PC-3 (cell line): Measurements from ENCODE around the gene ZDHHC6. TPM values are rescaled to one million over a fixed set of nuclear protein-coding genes. Genes with fewer than 3 reads are reported as not detected.

Experiments
- ATAC-seq: fragments of 200-7000 bp; cut with Tn5 transposase; 2 replicates; pipeline ENCODE4 v1.9.1; 2020; ENCODE audit warnings: mild to moderate bottlenecking, moderate library complexity
- BruUV-seq: library from RNA; stranded (reverse); fragments of 400-500 nt; replicated peaks from 2 replicates; lab custom pipeline; 2021; lab: Mats Ljungman, UMichigan
- CTCF ChIA-PET: fragments of 300-600 bp; sonication (Branson Sonifier 250); formaldehyde crosslinking; loops from one replicate; lab custom pipeline; 2022; ENCODE audit warnings: antibody characterized with exemption; lab: Charles Lee
- POLR2A ChIA-PET: fragments of 300-600 bp; sonication (Branson Sonifier 250); formaldehyde crosslinking; loops from one replicate; lab custom pipeline; 2022; ENCODE audit warnings: antibody characterized with exemption; ENCODE audit not compliant: unreplicated experiment; lab: Charles Lee
- DNase-seq: peaks from one replicate; pipeline ENCODE4 v3.0.0-alpha.2; 2015
- H2AFZ ChIP-seq: fragments of 300-600 bp; sonication (generic); 2 replicates; pipeline ENCODE4 v1.6.0; 2016; ENCODE audit warnings: antibody characterized with exemption, low read length
- H3F3A ChIP-seq: fragments of 300-600 bp; sonication (generic); one replicate; pipeline ENCODE4 v1.6.0; 2017; ENCODE audit warnings: antibody characterized with exemption, low read length, control low read depth, mild to moderate bottlenecking; ENCODE audit not compliant: unreplicated experiment
- H3K27ac ChIP-seq: fragments of 300-600 bp; sonication (generic); 2 replicates; pipeline ENCODE4 v1.5.1; 2016; ENCODE audit warnings: mild to moderate bottlenecking, low read length
- H3K27me3 ChIP-seq: fragments of 300-600 bp; sonication (generic); 2 replicates; pipeline ENCODE4 v1.6.1; 2016; ENCODE audit warnings: low read length, mixed read lengths
- H3K36me3 ChIP-seq: fragments of 300-600 bp; sonication (generic); 2 replicates; pipeline ENCODE4 v1.6.1; 2016; ENCODE audit warnings: low read depth, mixed run types, low read length, mixed read lengths
- H3K4me1 ChIP-seq: fragments of 300-600 bp; sonication (generic); 2 replicates; pipeline ENCODE4 v1.5.1; 2016; ENCODE audit warnings: low read length; ENCODE audit not compliant: insufficient read depth
- H3K4me2 ChIP-seq: fragments of 300-600 bp; sonication (generic); 2 replicates; pipeline ENCODE4 v1.6.0; 2016; ENCODE audit warnings: low read length
- H3K4me3 ChIP-seq: fragments of 300-600 bp; sonication (generic); 2 replicates; pipeline ENCODE4 v1.5.1; 2016; ENCODE audit warnings: mild to moderate bottlenecking, low read length, mixed read lengths
- H3K79me2 ChIP-seq: fragments of 300-600 bp; sonication (generic); 2 replicates; pipeline ENCODE4 v1.6.1; 2017; ENCODE audit warnings: low read length, mixed read lengths
- H3K9ac ChIP-seq: fragments of 300-600 bp; sonication (generic); 2 replicates; pipeline ENCODE4 v1.6.0; 2016; ENCODE audit warnings: mild to moderate bottlenecking, low read length
- H3K9me2 ChIP-seq: fragments of 300-600 bp; sonication (generic); replicated peaks from 2 replicates; pipeline ENCODE4 v1.6.1; 2016; ENCODE audit warnings: mixed run types, low read length, mixed read lengths
- H3K9me3 ChIP-seq: fragments of 300-600 bp; sonication (generic); 2 replicates; pipeline ENCODE4 v1.6.1; 2016; ENCODE audit warnings: low read length, mixed read lengths
- H4K20me1 ChIP-seq: fragments of 300-600 bp; sonication (generic); 2 replicates; pipeline ENCODE4 v1.6.1; 2016; ENCODE audit warnings: low read length, mixed read lengths
- CTCF ChIP-seq: fragments of 300-600 bp; sonication (generic); conservative IDR thresholded peaks from 2 replicates; pipeline ENCODE4 v1.5.1; 2017; ENCODE audit warnings: antibody characterized with exemption, low read depth, mild to moderate bottlenecking, low read length
- EZH2 ChIP-seq: fragments of 300-600 bp; sonication (generic); IDR thresholded peaks from one replicate; pipeline ENCODE4 v1.6.1; 2017; ENCODE audit warnings: antibody characterized with exemption, mild to moderate bottlenecking, low read length; ENCODE audit not compliant: unreplicated experiment
- EZH2phosphoT487 ChIP-seq: fragments of 300-600 bp; sonication (generic); IDR thresholded peaks from 2 replicates; pipeline ENCODE4 v1.6.1; 2018; ENCODE audit warnings: mild to moderate bottlenecking, antibody characterized with exemption, low read length, borderline replicate concordance
- intact Hi-C: fragments of 100-400 bp; cut with micrococcal nuclease; formaldehyde crosslinking; loops from 2 replicates; pipeline ENCODE4 v1.9.0; 2023
- total RNA-seq: library from RNA; depleted of rRNA; stranded (reverse); fragments of >200 nt; gene quantifications from 2 replicates; pipeline ENCODE4 v1.2.3, GENCODE V29; 2014

ZDHHC6 gene
- total RNA-seq, 1 experiment from 2014 or later, result 17.7 TPM

- TSS peak; percentile 45 for BruUV-seq
- peaks cover 11% of the 10 kb centered on the region for H3K4me1 ChIP-seq
- H3K27me3 ChIP-seq, result no peaks in the 10 kb centered on the region
- TF ChIP-seq EZH2 (no peak), CTCF (no peak), EZH2phosphoT487 (no peak)
- H3K4me3 ChIP-seq, result peak overlapping the region; percentile 98
- peaks cover 51% of the 10 kb centered on the region for H3K79me2 ChIP-seq
- H3F3A ChIP-seq, result no peaks in the 10 kb centered on the region
- no peak for DNase-seq
- no peaks in the 10 kb centered on the region for H3K9me2 ChIP-seq
- H4K20me1 ChIP-seq, result no peaks in the 10 kb centered on the region
- H3K9me3 ChIP-seq, result no peaks in the 10 kb centered on the region
- H3K4me2 ChIP-seq, result peak overlapping the region; percentile 95
- ChIA-PET CTCF (interaction anchor here (0.6 kb wide), 1 partner anchor 27 kb away, joined by 3 read pairs; no protein-coding TSS in a partner anchor), POLR2A (no interaction called here)
- intact Hi-C loops, result no loop called here
- peak overlapping the region; percentile 71 for H3K27ac ChIP-seq
- peak; percentile 37; the same call in 1 of the 2 replicates for ATAC-seq
- peaks cover 20% of the 10 kb centered on the region for H3K36me3 ChIP-seq
- peak overlapping the region; percentile 93 for H2AFZ ChIP-seq
- peak overlapping the region; percentile 93 for H3K9ac ChIP-seq
Measured at GRCh38 chr10:112446055-112446854, 459 bp downstream of the ZDHHC6 start.

GRCh38 chr10:112442063-112442462 is 4.7 kb downstream of the ZDHHC6 start:
- ATAC-seq (no peak), DNase-seq (no peak)
- no peak overlapping the region for H2AFZ ChIP-seq
- no peak overlapping the region for H3K9ac ChIP-seq
- H3K9me2 ChIP-seq, result no peaks in the 10 kb centered on the region
- ChIA-PET CTCF (no interaction called here), POLR2A (no interaction called here)
- no peak overlapping the region for H3K4me3 ChIP-seq
- no peaks in the 10 kb centered on the region for H3F3A ChIP-seq
- no peak for TF ChIP-seq CTCF
- no peak for TF ChIP-seq EZH2
- no peak for TF ChIP-seq EZH2phosphoT487
- no TSS peak for BruUV-seq
- no peak overlapping the region for H3K27ac ChIP-seq
- peaks cover 24% of the 10 kb centered on the region for H3K79me2 ChIP-seq
- peaks cover 7% of the 10 kb centered on the region for H3K4me1 ChIP-seq
- no peak overlapping the region for H3K4me2 ChIP-seq
- no peaks in the 10 kb centered on the region for H4K20me1 ChIP-seq
- H3K36me3 ChIP-seq, result peaks cover 22% of the 10 kb centered on the region
- no peaks in the 10 kb centered on the region for H3K9me3 ChIP-seq
- intact Hi-C loops, result no loop called here
- no peaks in the 10 kb centered on the region for H3K27me3 ChIP-seq

- H3K27ac ChIP-seq, result no peak overlapping the region
- no peaks in the 10 kb centered on the region for H3F3A ChIP-seq
- H3K79me2 ChIP-seq, result peaks cover 22% of the 10 kb centered on the region
- POLR2A ChIA-PET, result no interaction called here
- H3K9me3 ChIP-seq, result no peaks in the 10 kb centered on the region
- no peak overlapping the region for H3K9ac ChIP-seq
- TF ChIP-seq CTCF, result no peak
- TF ChIP-seq EZH2phosphoT487, result no peak
- TF ChIP-seq EZH2, result no peak
- DNase-seq (no peak), ATAC-seq (no peak)
- H3K4me3 ChIP-seq, result no peak overlapping the region
- H3K9me2 ChIP-seq, result no peaks in the 10 kb centered on the region
- peaks cover 22% of the 10 kb centered on the region for H3K36me3 ChIP-seq
- H3K4me2 ChIP-seq, result no peak overlapping the region
- CTCF ChIA-PET, result no interaction called here
- no peaks in the 10 kb centered on the region for H4K20me1 ChIP-seq
- H3K27me3 ChIP-seq, result no peaks in the 10 kb centered on the region
- peaks cover 7% of the 10 kb centered on the region for H3K4me1 ChIP-seq
- H2AFZ ChIP-seq, result no peak overlapping the region
- BruUV-seq, result no TSS peak
- intact Hi-C loops, result no loop called here
Measured at GRCh38 chr10:112441520-112441919, 5.2 kb downstream of the ZDHHC6 start.
